GM12892 (cell line): ENCODE results near the gene SCUBE1.

Experiments
- POLR2A ChIP-seq: IDR thresholded peaks from 2 replicates; pipeline ENCODE4 v1.6.1; 2011; ENCODE audit warnings: low read depth, low read length, control low read depth
- POLR2AphosphoS5 ChIP-seq: IDR thresholded peaks from 2 replicates; pipeline ENCODE4 v1.6.1; 2011; ENCODE audit warnings: low read depth, low read length, control low read depth
- TAF1 ChIP-seq: IDR thresholded peaks from 2 replicates; pipeline ENCODE4 v1.6.1; 2011; ENCODE audit warnings: low read depth, mild to moderate bottlenecking, control low read depth, low read length, borderline replicate concordance

GRCh38 chr22:43387815-43388214 is 44.6 kb upstream of the SCUBE1 start:
- TF ChIP-seq POLR2A: no peak
- no peak for TF ChIP-seq POLR2AphosphoS5
- no peak for TF ChIP-seq TAF1
